ENCODE results near the gene KRTAP1-3. TPM values are rescaled to one million over a fixed set of nuclear protein-coding genes. Genes with fewer than 3 reads are reported as not detected.
"Not testable (repeated sequence)": the region's sequence is repeated elsewhere in the genome, so short reads cannot be mapped to it uniquely, and the experiment has no call there.

Gene KRTAP1-3
- total RNA-seq, 1 donor from 2014 or later = 12.2 TPM

DNA sequence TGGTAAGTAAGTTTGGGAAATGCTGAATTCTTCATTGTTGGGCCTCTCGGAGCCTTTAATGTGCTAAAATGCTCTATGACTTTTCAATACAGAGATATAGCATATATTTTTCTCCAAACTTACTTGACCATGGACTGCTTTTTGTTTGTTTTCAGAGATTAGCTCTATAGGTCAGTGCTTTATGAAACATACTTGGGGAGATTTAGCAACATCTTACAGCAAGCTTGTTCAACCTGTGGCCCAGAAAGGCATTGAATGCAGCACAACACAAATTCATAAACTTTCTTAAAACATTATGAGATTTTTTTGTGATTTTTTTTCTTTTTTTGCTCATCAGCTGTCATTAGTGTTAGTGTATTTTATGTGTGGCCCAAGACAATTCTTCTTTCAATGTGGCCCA is 24.7 kb downstream of the KRTAP1-3 start:
- no peak for DNase-seq

DNA sequence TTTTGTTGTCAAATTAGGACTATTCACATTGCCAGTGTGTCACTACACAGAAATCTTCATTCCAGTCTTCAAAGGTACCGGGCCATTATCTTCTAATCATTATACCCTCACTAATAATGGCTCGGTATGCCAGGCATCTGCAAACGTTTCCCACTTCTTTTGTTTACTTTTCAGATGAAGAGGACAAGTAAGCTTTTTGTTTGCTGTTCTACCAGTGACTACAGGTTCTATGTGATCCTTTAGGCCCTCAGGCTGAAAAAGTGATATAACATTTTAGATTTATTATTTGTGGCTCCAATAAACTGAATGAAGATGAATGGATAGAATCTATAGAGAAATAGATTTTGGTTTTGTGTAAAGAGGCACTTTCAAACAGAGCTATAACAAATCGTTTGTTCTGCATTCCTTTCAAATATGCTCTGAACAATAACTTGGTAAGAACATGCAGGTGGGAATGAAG is 25.3 kb downstream of the KRTAP1-3 start:
- no peak for DNase-seq

DNA sequence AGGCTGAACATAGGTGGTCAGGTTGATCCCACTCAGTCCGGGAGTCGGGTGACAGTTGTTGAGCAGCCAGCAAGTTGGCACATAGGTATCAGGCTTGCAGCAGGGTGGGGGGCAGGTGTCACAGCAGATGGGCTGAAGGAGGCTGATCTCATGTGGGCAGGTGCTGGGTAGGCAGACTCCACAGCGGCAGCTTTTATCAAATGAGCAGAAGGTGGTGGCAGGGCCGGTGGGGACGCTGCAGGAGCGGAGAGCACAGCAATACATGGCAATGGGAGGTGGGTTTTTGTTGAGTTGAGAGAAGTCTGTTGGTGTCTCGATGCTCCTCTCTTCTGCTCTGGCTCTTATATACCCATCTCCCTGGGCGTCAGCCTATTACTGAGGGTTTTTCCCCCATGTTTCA is 25.9 kb downstream of the KRTAP1-3 start, which contains the start of gene KRTAP3-1:
KRTAP3-1 (minus strand) TSS at position 318 of the 400 bp plus-strand sequence; CDS start at position 264, 54 bp downstream.
- DNase-seq = no peak

DNA sequence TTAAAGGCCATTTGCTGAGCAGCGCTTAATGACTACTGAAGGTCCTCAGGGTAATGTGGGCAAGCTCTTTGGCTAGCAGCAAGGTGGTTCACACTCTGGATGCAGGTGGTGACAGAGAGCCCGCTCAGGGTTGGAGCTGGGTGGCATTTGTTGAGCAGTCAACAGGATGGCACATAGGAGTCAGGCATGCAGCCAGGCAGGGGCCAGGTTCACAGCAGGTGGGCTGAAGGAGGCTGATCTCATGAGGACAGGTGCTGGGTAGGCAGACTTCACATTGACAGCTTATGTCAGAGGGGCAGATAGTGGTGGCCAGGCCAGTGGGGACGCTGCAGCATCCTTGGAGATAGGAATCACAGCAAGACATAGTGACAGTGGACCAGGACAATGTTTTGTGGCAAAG is 30.3 kb downstream of the KRTAP1-3 start:
- DNase-seq = no peak

DNA sequence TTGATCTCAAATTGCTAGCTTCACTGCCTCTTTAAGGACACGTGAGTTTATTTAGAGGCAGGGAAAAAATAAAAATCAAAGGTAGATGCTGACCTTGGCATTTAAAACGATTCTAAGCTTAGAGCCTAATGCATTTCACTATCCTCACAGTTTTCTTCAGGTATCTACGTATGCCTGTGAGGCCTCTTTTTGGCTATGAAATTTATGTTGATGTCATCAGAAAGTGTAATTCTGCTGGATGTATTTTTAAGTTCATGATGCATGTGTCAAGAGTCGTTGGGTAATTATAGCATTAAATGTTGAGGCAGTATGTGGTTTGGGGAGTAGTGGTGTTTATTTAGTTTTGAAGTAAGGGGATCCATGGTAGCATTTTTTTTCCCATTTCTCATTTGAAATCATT is 30.7 kb downstream of the KRTAP1-3 start:
- DNase-seq = no peak

DNA sequence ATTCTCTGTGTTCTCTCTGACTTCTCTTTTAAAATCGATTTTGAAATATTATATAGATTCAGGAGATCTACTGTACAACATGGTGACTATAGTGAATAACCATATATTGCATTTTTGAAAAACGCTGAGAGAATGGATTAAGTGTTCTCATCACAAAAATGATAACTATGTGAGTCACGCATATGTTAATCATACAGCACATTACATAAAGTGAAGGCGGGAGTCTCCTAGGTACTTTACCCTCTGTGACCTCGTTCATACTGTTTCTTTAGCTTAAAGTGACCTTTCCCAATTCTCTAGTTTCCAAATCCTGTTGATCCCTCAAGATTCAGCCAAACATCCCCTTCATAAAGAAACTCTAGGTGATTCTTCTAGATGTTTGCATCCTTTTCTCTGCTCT is 31.9 kb downstream of the KRTAP1-3 start:
- no peak for DNase-seq

DNA sequence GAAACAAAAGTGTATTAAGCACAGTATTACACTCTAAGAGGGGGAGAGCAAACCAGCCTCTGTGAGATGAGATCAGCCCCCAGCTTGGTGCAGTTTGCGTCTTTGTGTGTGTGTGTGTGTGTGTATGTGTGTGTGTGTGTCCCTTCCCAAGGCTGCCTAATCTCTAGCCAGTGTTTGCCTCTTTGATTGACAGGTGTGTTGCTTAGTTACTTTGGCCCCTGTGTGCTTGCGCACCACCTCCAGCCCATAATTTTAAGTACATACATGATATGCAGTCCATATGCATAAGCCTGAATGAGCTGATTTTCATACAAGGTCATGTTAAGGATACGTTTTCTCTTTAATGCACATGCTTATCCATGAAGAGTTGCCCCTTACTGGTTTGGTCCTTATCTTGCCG is 32.9 kb downstream of the KRTAP1-3 start:
- DNase-seq = no peak

DNA sequence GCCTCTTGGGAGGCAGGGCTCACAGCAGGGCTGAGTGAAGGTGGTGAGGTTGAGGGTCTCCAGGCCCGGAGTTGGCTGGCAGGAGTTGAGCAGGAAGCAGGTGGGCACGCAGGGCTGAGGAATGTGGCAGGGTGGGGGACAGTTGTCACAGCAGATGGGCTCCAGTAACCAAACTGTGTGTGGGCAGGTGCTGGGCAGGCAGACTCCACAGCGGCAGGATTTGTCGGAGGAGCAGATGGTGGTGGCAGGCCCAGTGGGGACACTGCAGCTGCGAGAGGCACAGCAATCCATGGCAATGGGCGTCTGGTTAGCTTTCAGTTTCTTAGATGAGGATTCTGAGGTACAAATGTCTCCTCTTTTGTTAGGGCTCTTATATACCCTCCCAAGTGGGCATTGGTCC is 35.1 kb downstream of the KRTAP1-3 start, which contains the start of gene KRTAP3-2:
KRTAP3-2 (minus strand) TSS at position 344 of the 400 bp plus-strand sequence; CDS start at position 291, 53 bp downstream.
- not testable (repeated sequence) for DNase-seq

DNA sequence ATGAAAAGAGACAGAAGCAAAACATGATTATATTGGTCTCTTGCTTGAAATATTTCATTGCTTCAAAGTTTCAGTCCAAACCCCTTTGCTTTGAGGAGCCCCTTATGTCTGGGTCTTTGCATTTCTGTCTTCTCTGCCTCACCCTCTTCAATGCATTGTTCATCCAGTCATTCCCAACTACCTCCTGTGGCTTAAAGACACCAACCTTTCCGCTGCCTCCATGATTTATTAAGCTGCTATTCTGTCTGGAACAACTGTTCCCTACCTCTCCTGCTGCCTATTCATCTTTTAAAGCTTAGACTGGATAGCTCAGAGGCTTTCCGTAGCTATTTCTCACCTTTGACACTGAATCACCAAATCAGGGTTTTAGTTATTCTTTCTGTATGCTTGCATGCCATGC is 37.3 kb downstream of the KRTAP1-3 start:
- DNase-seq = no peak

DNA sequence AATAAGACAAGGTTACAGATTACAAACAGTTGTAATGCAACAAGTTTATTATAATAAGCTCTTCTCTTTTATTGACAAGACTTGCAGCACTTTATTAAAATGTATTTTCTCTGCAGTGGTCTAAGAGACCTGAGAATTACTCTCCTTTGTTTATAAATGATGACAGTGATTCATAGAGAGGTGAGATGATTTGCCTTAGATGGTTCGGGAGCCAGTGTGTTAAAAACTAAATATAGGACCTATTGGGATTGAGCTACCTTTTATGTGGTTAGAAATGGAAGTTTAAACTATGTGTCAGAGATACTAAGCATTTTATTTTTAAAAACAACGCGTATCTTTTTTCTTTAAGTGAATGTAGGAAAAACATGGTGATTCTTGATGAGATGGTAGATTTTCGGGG is 37.8 kb downstream of the KRTAP1-3 start:
- no peak for DNase-seq

DNA sequence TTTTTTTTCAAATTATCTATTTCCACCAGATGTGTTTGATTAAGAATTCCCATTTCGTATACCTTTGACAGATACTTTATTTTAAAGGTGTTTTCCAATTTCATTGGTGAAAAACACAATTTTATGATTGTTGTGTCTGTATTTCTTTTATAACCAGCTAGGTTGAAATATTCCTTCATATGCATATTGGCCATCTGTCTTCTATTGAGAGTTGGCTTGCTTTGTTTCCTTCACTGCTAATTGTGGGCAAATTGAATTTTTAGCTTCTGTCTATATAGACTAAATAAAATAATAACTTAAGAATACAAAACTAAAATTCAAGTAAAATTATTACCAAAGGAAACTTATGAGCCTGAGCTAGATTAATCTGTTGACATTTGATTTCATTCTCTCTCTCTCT is 39.6 kb downstream of the KRTAP1-3 start:
- no peak for DNase-seq

DNA sequence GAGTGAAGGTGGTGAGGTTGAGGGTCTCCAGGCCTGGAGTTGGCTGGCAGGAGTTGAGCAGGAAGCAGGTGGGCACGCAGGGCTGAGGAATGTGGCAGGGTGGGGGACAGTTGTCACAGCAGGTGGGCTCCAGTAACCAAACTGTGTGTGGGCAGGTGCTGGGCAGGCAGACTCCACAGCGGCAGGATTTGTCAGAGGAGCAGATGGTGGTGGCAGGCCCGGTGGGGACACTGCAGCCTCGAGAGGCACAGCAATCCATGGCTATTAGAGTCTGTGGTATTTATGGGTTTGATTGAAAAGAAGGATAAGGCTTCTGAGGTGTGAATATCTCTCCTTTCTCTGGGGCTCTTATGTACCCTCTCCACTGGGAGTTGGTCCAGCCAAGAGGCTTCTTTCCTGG is 40.8 kb downstream of the KRTAP1-3 start, which contains the start of gene KRTAP3-3:
KRTAP3-3 (minus strand) TSS at position 326 of the 400 bp plus-strand sequence; CDS start at position 259, 67 bp downstream.
- DNase-seq = no peak

DNA sequence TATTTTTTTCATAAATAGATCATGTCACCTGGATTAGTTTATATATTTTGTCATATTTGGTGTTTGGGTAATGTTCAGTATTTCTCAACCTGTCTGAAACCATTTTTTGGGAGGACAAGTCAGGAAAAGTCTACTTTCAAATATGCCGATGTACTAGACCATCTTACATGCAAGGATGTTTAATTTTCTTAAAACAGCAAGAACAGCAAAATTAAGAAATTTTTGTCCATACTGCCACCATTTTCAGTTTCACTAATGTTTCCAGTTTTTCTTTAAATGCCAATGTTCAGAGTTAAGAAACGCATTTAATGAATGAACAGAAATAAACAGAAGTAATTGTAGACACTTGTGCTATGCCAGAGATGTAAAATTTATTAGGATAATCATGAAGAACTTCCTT is 41.6 kb downstream of the KRTAP1-3 start:
- no peak for DNase-seq

DNA sequence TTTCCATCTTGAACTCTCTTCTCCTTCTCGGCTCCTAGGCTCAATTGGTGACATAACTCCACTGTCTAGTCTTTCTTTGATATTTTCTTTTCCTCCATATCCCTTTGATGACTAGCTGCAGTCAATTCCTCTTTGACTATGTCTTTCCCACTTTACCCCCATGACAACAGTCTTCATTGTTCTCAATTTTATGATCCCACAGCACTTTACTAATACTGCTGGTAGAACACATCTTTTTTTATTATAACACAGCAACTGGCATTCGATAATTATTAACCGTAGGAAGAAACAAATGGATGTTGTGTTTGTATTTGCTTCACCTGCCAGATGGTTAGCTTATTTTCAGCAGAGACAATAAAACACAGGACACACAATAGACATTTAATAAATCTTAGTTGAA is 42.0 kb downstream of the KRTAP1-3 start:
- no peak for DNase-seq

DNA sequence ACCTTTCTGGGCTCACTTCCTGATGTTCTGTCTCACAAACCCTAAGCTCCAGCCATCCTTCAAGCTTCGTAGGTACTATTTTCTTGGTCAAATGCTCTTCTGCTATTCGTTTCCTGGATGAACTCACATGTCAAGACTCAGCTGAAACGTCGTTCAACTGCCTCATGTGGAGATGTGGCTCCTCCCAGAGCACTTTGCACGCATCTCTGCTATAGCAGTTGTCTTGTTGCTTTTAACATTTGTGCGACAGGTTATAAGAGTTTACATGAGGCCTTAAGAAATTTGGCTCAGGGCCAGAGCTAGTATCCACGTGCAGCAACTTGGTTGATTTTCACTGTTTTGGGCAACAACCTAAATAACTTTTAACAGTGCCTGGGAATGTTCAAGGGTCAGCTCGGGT is 47.8 kb downstream of the KRTAP1-3 start:
- no peak for DNase-seq

DNA sequence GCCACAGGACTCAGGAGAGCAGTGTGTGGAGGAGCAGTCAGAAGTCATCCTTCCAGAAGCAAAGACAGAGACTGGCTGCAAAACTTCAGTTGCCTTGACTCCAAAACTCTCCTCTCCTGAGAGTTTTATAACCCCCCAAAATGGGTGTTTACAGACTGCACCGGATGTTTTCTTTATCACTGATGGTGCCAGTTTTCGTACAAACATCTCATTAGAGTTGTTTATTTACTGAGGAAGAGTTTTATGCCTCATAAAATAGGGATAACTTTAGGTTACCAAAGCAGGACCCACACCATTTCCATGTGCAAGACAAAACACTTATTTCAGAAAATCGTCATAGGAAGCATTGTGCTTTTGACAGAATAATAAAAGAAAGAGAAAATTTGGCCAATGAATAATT is 50.4 kb downstream of the KRTAP1-3 start, which contains the start of gene KRT40:
KRT40 (minus strand) TSS at position 101 of the 400 bp plus-strand sequence; CDS start at position 48, 53 bp downstream.
- no peak for DNase-seq

Small RNA genes within 50 kb of the gene (small RNA-seq; reads per million reads assigned to genes)
- gene KRTAP3-4P (ENCODE audit: low replicate concordance) = not detected

Other genes starting within 250 kb of the KRTAP1-3 start
- 152 TPM for gene KRT28, start 234.9 kb downstream of the KRTAP1-3 start, total RNA-seq
- 976 TPM for gene KRT10, start 212.3 kb downstream of the KRTAP1-3 start, total RNA-seq
- gene KRT12, start 167.7 kb downstream of the KRTAP1-3 start, total RNA-seq = 0.10 TPM
- gene KRT20, start 149.6 kb downstream of the KRTAP1-3 start, total RNA-seq = 0.39 TPM
- 107 TPM for gene KRT23, start 97.2 kb downstream of the KRTAP1-3 start, total RNA-seq
- 6.4 TPM for gene KRT39, start 67.9 kb downstream of the KRTAP1-3 start, total RNA-seq
- 7.7 TPM for gene KRT40, start 50.5 kb downstream of the KRTAP1-3 start, total RNA-seq
- gene KRTAP3-3, start 40.7 kb downstream of the KRTAP1-3 start, total RNA-seq = 1.5 TPM
- 2.3 TPM for gene KRTAP3-2, start 35.0 kb downstream of the KRTAP1-3 start, total RNA-seq
- gene KRTAP3-1, start 25.7 kb downstream of the KRTAP1-3 start, total RNA-seq = 5.3 TPM
- gene KRTAP1-5, start 7.7 kb downstream of the KRTAP1-3 start, total RNA-seq = 14.1 TPM
- not detected for gene KRTAP1-4, start 4.7 kb downstream of the KRTAP1-3 start, total RNA-seq
- 7.5 TPM for gene KRTAP1-1, start 6.6 kb upstream of the KRTAP1-3 start, total RNA-seq
- gene KRTAP2-1, start 12.4 kb upstream of the KRTAP1-3 start, total RNA-seq = 3.4 TPM
- 6.5 TPM for gene KRTAP2-2, start 20.4 kb upstream of the KRTAP1-3 start, total RNA-seq
- 0.30 TPM for gene KRTAP2-3, start 25.2 kb upstream of the KRTAP1-3 start, total RNA-seq
- 3.3 TPM for gene KRTAP2-4, start 31.0 kb upstream of the KRTAP1-3 start, total RNA-seq
- 11.4 TPM for gene KRTAP4-7, start 49.3 kb upstream of the KRTAP1-3 start, total RNA-seq
- 3.1 TPM for gene KRTAP4-8, start 63.3 kb upstream of the KRTAP1-3 start, total RNA-seq
- not detected for gene KRTAP4-16, start 67.3 kb upstream of the KRTAP1-3 start, total RNA-seq
- gene KRTAP4-9, start 70.5 kb upstream of the KRTAP1-3 start, total RNA-seq = 5.2 TPM
- gene KRTAP4-11, start 83.5 kb upstream of the KRTAP1-3 start, total RNA-seq = 0.79 TPM
- gene KRTAP4-12, start 89.3 kb upstream of the KRTAP1-3 start, total RNA-seq = 0.89 TPM
- gene KRTAP4-6, start 105.7 kb upstream of the KRTAP1-3 start, total RNA-seq = 4.0 TPM
- 1.3 TPM for gene KRTAP4-5, start 115.0 kb upstream of the KRTAP1-3 start, total RNA-seq
- 2.2 TPM for gene KRTAP4-4, start 125.9 kb upstream of the KRTAP1-3 start, total RNA-seq
- gene KRTAP4-3, start 133.3 kb upstream of the KRTAP1-3 start, total RNA-seq = 2.0 TPM
- 1.1 TPM for gene KRTAP4-2, start 143.3 kb upstream of the KRTAP1-3 start, total RNA-seq
- 3.6 TPM for gene KRTAP4-1, start 150.0 kb upstream of the KRTAP1-3 start, total RNA-seq
- not detected for gene KRTAP9-1, start 155.0 kb upstream of the KRTAP1-3 start, total RNA-seq
- 6.3 TPM for gene KRTAP9-2, start 191.8 kb upstream of the KRTAP1-3 start, total RNA-seq
- gene KRTAP9-3, start 197.6 kb upstream of the KRTAP1-3 start, total RNA-seq = 7.3 TPM
- 8.5 TPM for gene KRTAP9-8, start 203.1 kb upstream of the KRTAP1-3 start, total RNA-seq
- gene KRTAP9-4, start 214.8 kb upstream of the KRTAP1-3 start, total RNA-seq = 6.5 TPM
- 2.6 TPM for gene KRTAP9-9, start 220.5 kb upstream of the KRTAP1-3 start, total RNA-seq
- gene KRTAP9-6, start 230.5 kb upstream of the KRTAP1-3 start, total RNA-seq = not detected
- gene KRTAP9-7, start 240.8 kb upstream of the KRTAP1-3 start, total RNA-seq = not detected

Measured in skin of body (tissue), 3 donors.